MM.1S (cell line): ENCODE measurements around the gene MYL12A.

ENCODE experiments used
- DNase-seq: peaks from one replicate; pipeline ENCODE4 v3.0.0-alpha.2; 2015
- H2AFZ ChIP-seq: fragments of 300-600 bp; sonication (generic); 2 replicates; pipeline ENCODE4 v1.6.0; 2016; ENCODE audit warnings: antibody characterized with exemption, low read length
- H3F3A ChIP-seq: fragments of 300-600 bp; sonication (generic); 2 replicates; pipeline ENCODE4 v1.6.1; 2016; ENCODE audit warnings: mild to moderate bottlenecking, antibody characterized with exemption, low read length, moderate library complexity, mixed read lengths; ENCODE audit not compliant: insufficient read depth
- H3K27ac ChIP-seq: fragments of 300-600 bp; sonication (generic); 2 replicates; pipeline ENCODE4 v1.5.1; 2016; ENCODE audit warnings: mild to moderate bottlenecking, low read length
- H3K27me3 ChIP-seq: fragments of 300-600 bp; sonication (generic); replicated peaks from 2 replicates; pipeline ENCODE4 v1.6.0; 2016; ENCODE audit warnings: low read length; ENCODE audit not compliant: insufficient read depth
- H3K36me3 ChIP-seq: fragments of 300-600 bp; sonication (generic); replicated peaks from 2 replicates; pipeline ENCODE4 v1.6.1; 2016; ENCODE audit warnings: mild to moderate bottlenecking, low read length, mixed read lengths; ENCODE audit not compliant: insufficient read depth
- H3K4me1 ChIP-seq: fragments of 300-600 bp; sonication (generic); 2 replicates; pipeline ENCODE4 v1.6.1; 2016; ENCODE audit warnings: low read length, mixed read lengths
- H3K4me2 ChIP-seq: fragments of 300-600 bp; sonication (generic); 2 replicates; pipeline ENCODE4 v1.6.0; 2016; ENCODE audit warnings: low read depth, low read length
- H3K4me3 ChIP-seq: fragments of 300-600 bp; sonication (generic); 2 replicates; pipeline ENCODE4 v1.5.1; 2016; ENCODE audit warnings: low read length, mixed read lengths
- H3K79me2 ChIP-seq: fragments of 300-600 bp; sonication (generic); 2 replicates; pipeline ENCODE4 v1.6.1; 2016; ENCODE audit warnings: mixed run types, low read length, mixed read lengths
- H3K9ac ChIP-seq: fragments of 300-600 bp; sonication (generic); 2 replicates; pipeline ENCODE4 v1.6.1; 2016; ENCODE audit warnings: low read length, mixed read lengths
- H3K9me2 ChIP-seq: fragments of 300-600 bp; sonication (generic); replicated peaks from 2 replicates; pipeline ENCODE4 v1.6.1; 2016; ENCODE audit warnings: mild to moderate bottlenecking, low read length, mixed read lengths; ENCODE audit not compliant: insufficient read depth
- H3K9me3 ChIP-seq: fragments of 300-600 bp; sonication (generic); replicated peaks from 2 replicates; pipeline ENCODE4 v1.6.1; 2016; ENCODE audit warnings: mild to moderate bottlenecking, low read length, mixed read lengths; ENCODE audit not compliant: insufficient read depth
- H4K20me1 ChIP-seq: fragments of 300-600 bp; sonication (generic); 2 replicates; pipeline ENCODE4 v1.6.1; 2016; ENCODE audit warnings: mild to moderate bottlenecking, low read length, moderate library complexity, mixed read lengths; ENCODE audit not compliant: insufficient read depth
- EZH2 ChIP-seq: fragments of 300-600 bp; sonication (generic); optimal IDR thresholded peaks from 2 replicates; pipeline ENCODE3; 2017; ENCODE audit warnings: low read depth, mild to moderate bottlenecking, antibody characterized with exemption, low read length, mixed read lengths
- EZH2phosphoT487 ChIP-seq: fragments of 300-600 bp; sonication (generic); IDR thresholded peaks from 2 replicates; pipeline ENCODE4 v1.6.1; 2018; ENCODE audit warnings: antibody characterized with exemption, low read length
- TF ChIP-seq, protein P1 (sequence below): fragments of 300-600 bp; sonication (generic); IDR thresholded peaks from 2 replicates; pipeline ENCODE4 v1.5.1; 2016; ENCODE audit warnings: antibody characterized with exemption, low read length, mixed read lengths

The MYL12A gene

DNA sequence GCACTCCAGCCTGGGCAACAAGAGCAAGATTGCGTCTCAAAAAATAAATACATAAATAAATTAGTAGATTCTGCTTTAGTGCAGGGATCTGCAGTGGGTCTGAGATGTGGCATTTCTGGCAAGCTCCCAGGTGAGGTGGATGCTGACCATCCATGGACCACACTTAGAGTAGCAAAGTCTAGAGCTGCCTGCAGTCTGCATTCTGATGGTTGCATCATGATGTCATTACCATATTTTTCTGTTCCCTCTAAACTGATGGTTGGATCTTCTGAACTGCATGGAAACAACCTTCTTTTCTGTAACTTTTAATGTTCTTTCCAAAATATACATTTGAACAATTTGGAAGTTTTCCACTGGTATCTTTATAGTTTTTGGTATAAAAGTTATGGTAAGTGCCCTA, 57.2 kb downstream of the MYL12A start:
- no peak for DNase-seq

DNA sequence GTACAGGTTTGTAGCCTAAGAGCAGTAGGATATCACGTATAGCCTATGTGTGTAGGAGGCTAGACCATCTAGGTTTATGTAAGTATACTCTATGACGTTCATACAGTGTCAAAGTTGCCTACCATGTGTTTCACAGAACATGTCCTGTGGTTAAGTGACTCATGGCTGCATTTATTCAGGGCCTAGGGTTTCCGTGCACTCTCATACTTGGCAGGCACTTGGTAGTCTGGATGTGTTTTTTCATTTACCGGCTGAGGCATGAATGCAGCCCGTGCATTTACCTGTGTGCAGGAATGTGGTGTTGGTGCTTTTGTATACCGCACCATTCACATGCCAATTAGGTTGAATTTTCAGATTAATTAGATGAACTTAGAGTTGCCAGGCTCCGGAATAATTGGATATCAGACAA, 57.8 kb downstream of the MYL12A start:
- Histone ChIP-seq H2AFZ (no peak overlapping the region), H3K4me1 (no peaks in the 10 kb centered on the region), H3K36me3 (no peaks in the 10 kb centered on the region), H3K79me2 (no peaks in the 10 kb centered on the region), H3K27me3 (no peaks in the 10 kb centered on the region), H3K4me2 (no peak overlapping the region), H3K9me3 (no peaks in the 10 kb centered on the region), H3K9me2 (no peaks in the 10 kb centered on the region), H3K9ac (no peak overlapping the region), H3K27ac (no peak overlapping the region), H4K20me1 (no peaks in the 10 kb centered on the region), H3F3A (no peaks in the 10 kb centered on the region), H3K4me3 (no peak overlapping the region)
- no peak for DNase-seq
- TF ChIP-seq EZH2phosphoT487 (no peak), EZH2 (no peak)
- TF ChIP-seq, protein P1, sequence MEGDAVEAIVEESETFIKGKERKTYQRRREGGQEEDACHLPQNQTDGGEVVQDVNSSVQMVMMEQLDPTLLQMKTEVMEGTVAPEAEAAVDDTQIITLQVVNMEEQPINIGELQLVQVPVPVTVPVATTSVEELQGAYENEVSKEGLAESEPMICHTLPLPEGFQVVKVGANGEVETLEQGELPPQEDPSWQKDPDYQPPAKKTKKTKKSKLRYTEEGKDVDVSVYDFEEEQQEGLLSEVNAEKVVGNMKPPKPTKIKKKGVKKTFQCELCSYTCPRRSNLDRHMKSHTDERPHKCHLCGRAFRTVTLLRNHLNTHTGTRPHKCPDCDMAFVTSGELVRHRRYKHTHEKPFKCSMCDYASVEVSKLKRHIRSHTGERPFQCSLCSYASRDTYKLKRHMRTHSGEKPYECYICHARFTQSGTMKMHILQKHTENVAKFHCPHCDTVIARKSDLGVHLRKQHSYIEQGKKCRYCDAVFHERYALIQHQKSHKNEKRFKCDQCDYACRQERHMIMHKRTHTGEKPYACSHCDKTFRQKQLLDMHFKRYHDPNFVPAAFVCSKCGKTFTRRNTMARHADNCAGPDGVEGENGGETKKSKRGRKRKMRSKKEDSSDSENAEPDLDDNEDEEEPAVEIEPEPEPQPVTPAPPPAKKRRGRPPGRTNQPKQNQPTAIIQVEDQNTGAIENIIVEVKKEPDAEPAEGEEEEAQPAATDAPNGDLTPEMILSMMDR = no peak

More for the DNA sequence above, 57.2 kb downstream of the MYL12A start:
- Histone ChIP-seq H3K27ac (no peak overlapping the region), H3F3A (no peaks in the 10 kb centered on the region), H3K4me1 (no peaks in the 10 kb centered on the region), H3K36me3 (no peaks in the 10 kb centered on the region), H3K9me2 (no peaks in the 10 kb centered on the region), H3K27me3 (no peaks in the 10 kb centered on the region), H3K9me3 (no peaks in the 10 kb centered on the region), H4K20me1 (no peaks in the 10 kb centered on the region), H2AFZ (no peak overlapping the region), H3K4me2 (no peak overlapping the region), H3K79me2 (no peaks in the 10 kb centered on the region), H3K9ac (no peak overlapping the region), H3K4me3 (no peak overlapping the region)
- TF ChIP-seq EZH2phosphoT487 = no peak
- no peak for TF ChIP-seq EZH2
- TF ChIP-seq, protein P1 = no peak
